ENCODE results near the gene GPN3.
"Not testable (repeated sequence)": the region's sequence is repeated elsewhere in the genome, so short reads cannot be mapped to it uniquely, and the experiment has no call there.

GPN3 gene

GRCh38 chr12:110436231-110436630 is 31.8 kb downstream of the GPN3 start:
- DNase-seq, result no peak

- DNase-seq, result no peak
These were observed 36.0 kb downstream of the GPN3 start for GRCh38 chr12:110431957-110432587.

DNA sequence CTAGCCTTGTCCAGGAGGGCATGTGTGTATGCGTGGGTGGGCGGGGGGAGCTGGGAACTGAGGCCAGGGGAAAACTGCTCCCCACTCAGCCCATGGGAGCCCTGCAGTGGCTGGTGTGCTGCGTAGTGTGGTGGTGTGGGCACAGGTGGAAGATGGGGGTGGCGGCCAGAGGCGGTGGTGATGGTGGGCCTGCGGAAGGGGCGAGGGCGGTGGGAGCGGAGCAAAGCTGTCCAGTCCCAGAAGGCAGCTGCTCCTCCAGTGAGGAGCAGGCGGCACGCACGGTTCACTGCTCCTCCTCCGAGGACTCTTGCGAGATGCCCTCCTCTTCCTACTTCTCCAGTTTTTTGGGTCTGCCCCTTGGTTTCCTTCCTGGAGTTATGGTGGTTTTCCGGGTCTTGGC is 38.4 kb downstream of the GPN3 start:
- DNase-seq, result not testable (repeated sequence)

GRCh38 chr12:110426406-110426805 is 41.7 kb downstream of the GPN3 start:
- no peak for DNase-seq

DNA sequence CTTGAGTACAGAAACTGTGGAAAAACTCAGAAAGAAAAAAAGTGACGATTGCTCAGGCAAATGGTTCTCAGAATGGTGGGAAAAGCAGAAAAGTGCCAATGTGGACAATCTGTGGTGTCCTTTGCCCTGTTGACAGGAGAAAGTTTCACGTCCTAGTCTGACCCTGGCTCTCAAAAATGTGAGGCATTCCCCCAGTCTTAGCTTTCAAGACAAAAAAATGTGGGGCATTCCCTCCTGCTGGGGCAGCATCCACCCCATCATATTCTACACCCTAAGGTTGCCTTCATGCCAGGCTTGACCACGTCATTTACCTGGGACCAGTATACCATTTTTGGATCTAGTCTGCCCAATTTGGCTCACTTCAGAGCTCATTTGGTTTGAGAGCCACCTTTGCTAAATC is 43.8 kb downstream of the GPN3 start:
- no peak for DNase-seq

DNA sequence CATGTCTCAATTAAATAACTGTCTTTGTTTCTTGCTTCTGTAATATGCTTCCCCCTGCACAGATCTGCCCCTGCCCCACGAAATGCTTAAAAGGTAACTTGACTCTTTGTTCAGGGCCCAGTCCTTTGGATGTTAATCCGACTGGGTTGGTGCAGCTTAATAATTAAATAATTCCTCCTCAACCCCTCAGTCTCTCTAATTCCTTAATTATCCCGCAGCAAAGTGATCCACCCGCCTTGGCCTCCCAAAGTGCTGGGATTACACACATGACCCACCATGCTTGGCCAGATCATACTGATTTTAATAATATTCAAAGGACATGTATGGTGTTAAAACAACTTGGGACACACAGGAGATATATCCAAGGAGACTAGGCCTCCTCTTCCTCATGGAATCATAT is 46.4 kb downstream of the GPN3 start:
- no peak for DNase-seq

GRCh38 chr12:110421159-110421661 is 46.8 kb downstream of the GPN3 start:
- DNase-seq, result no peak

DNA sequence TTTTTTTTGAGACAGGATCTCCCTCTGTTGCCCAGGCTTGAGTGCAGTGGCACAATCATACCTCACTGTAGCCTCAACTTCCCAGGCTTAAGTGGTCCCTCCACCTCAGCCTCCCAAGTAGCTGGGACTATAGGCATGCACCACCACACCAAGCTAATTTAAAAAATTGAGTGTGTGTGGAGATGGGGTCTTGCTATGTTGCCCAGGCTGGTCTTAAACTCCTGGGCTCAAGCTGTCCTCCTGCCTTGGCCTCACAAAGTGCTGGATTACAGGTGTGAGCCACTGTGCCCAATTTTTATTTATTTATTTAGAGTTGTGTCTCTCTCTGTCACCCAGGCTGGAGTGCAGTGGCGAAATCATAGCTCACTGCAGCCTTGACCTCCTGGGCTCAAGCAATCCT is 47.4 kb downstream of the GPN3 start:
- not testable (repeated sequence) for DNase-seq

DNA sequence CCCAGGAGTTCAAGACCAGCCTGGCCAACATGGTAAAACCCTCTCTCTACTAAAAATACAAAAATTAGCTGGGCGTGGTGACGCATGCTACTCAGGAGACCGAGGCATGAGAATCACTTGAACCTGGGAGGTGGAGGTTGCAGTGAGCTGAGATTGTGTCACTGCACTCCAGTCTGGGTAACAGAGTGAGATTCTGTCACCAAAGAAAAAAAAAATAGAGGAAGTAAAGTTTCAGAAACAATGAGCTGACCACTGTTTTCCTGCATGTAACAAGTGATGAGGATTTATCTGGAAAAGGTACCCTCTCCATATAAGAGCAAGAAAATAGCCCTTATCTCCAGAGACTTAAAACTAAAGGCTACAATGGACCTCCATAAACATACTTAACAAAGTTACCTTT is 50.9 kb downstream of the GPN3 start:
- DNase-seq, result not testable (repeated sequence)

GRCh38 chr12:110410086-110410485 is 58.0 kb downstream of the GPN3 start:
- DNase-seq, result not testable (repeated sequence)

DNA sequence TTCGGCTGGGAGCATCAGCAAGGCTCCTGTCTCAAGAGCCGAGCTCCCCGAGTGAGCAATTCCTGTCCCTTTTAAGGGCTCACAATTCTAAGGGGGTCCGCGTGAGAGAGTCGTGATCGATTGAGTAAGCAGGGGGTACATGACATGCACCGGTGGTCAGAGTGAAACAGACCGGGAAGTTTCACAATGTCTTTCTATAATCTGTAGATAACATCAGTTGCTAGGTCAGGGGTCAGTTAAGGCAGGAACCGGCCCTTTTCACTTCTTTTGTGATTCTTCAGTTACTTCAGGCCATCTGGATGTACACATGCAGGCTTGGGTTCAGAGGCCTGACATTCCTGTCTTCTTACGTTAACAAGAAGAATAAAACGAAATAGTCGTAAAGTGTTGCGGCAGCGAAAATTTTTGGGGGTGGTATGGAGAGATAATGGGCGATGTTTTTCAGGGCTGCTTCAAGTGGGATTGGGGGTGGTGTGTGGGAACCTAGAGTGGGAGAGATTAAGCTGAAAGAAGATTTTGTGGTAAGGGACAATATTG is 62.9 kb downstream of the GPN3 start:
- not testable (repeated sequence) for DNase-seq

DNA sequence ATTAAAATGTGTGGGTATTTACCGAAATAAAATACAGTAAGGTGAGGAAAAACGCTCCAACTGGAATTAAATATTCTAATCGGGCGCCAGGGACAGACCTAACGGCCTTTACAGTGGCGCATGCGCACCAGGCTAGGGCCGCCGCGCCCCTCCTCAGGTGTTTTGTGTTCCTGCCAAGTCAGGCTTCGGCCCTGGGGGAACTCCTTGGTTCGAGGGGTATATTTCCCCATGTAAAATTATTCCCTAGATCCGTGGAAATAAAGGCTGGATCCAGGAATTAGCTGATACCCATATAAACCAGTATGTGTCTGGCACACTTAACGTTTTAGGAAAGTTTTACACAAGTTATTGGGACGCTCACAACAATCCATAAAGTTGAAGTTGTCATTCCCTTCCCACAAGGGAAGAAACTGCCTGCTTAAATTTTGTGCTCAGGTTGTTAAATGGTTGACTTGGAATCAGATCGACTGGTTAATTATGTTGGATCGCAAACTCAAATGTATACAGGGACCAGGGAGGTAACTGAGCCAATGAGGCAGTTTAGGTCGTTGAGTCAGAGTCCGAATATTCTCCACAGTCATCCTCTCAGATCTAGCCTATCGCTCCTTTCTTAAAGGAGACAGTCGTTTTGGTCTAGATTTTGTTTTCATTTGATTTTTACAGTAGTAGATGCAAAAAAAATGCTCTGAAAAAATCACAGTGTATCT is 63.9 kb downstream of the GPN3 start:
- DNase-seq, result peak; percentile 23

- peak; percentile 73 for DNase-seq
These were observed 64.7 kb downstream of the GPN3 start, which contains the start of gene ANAPC7 for GRCh38 chr12:110403146-110403975. ANAPC7 (minus strand) TSS chr12:110403708; CDS start chr12:110403627, 81 bp downstream.

Measured in DMS153 (cell line).